BLaER1 treated with 17β-estradiol and CSF1 and Interleukin-3, amounts not matched to agents 10 nM and 100 nM (cell line): ENCODE data around the gene KRTAP10-6.
"Not testable (repeated sequence)": the region's sequence is repeated elsewhere in the genome, so short reads cannot be mapped to it uniquely, and the experiment has no call there.

Experiments used
- H3K27ac ChIP-seq, 11 experiments: shearing (Covaris generic); formaldehyde crosslinking; 2 replicates each; pipeline ENCODE4 v1.8.1; 2022
- H3K27me3 ChIP-seq, 11 experiments: shearing (Covaris generic); formaldehyde crosslinking; 2 replicates each; pipeline ENCODE4 v1.8.1; 2022
- H3K36me3 ChIP-seq, 11 experiments: shearing (Covaris generic); formaldehyde crosslinking; 2 replicates each; pipeline ENCODE4 v1.8.1; 2022
- H3K4me1 ChIP-seq, 10 experiments: shearing (Covaris generic); formaldehyde crosslinking; 2 replicates each; pipeline ENCODE4 v1.8.1; 2022
- H3K4me2 ChIP-seq, 11 experiments: shearing (Covaris generic); formaldehyde crosslinking; 2 replicates each; pipeline ENCODE4 v1.8.1; 2022
- H3K4me3 ChIP-seq, 10 experiments: shearing (Covaris generic); formaldehyde crosslinking; 2 replicates each; pipeline ENCODE4 v1.8.1; 2022
- H3K9ac ChIP-seq, 11 experiments: shearing (Covaris generic); formaldehyde crosslinking; 2 replicates each; pipeline ENCODE4 v1.8.1; 2022
- H3K9me3 ChIP-seq, 11 experiments: shearing (Covaris generic); formaldehyde crosslinking; replicated peaks in 1 of 11; 2 replicates each; pipeline ENCODE4 v1.8.1; 2022
- H4K20me1 ChIP-seq, 11 experiments: shearing (Covaris generic); formaldehyde crosslinking; 2 replicates each; pipeline ENCODE4 v1.8.1; 2022
- Cebpa-rat ChIP-seq, 11 experiments: shearing (Covaris generic); IDR thresholded peaks; 2 replicates each; pipeline ENCODE4 v1.8.1; 2022

KRTAP10-6 gene

GRCh38 chr21:44552136-44552535, 40.2 kb downstream of the KRTAP10-6 start:
- H3K36me3 ChIP-seq, result no peaks in the 10 kb centered on the region
- no peak for TF ChIP-seq Cebpa-rat (IDR thresholded peaks at IDR 0.05)
- no peak overlapping the region for H3K27ac ChIP-seq
- peak overlapping the region in 2 of 11 experiments; percentile 32 to 34; a peak in 3 of 22 replicates for H3K4me2 ChIP-seq
- H3K27me3 ChIP-seq, result peaks cover 0 to 22% (median 0%) of the 10 kb centered on the region in 11 experiments; a peak in 5 of 22 replicates
- H4K20me1 ChIP-seq, result no peaks in the 10 kb centered on the region
- no peak overlapping the region for H3K4me3 ChIP-seq
- H3K4me1 ChIP-seq, result peaks cover 11 to 70% (median 60%) of the 10 kb centered on the region in 10 experiments; a peak in 18 of 20 replicates
- no peak overlapping the region for H3K9ac ChIP-seq
- peaks cover 2 to 9% (median 5%) of the 10 kb centered on the region in 11 experiments; a peak in 19 of 22 replicates for H3K9me3 ChIP-seq

GRCh38 chr21:44551340-44551961, 40.9 kb downstream of the KRTAP10-6 start, which contains the start of gene KRTAP10-2:
Gene KRTAP10-2 (minus strand): TSS chr21:44551505. CDS start chr21:44551458, 47 bp downstream.
- Histone ChIP-seq H3K36me3 (no peaks in the 10 kb centered on the region; a peak in 1 of 22 replicates), H3K9me3 (peaks cover 9 to 16% (median 11%) of the 10 kb centered on the region in 11 experiments), H3K4me1 (peaks cover 9 to 65% (median 53%) of the 10 kb centered on the region in 10 experiments; a peak in 18 of 20 replicates), H3K27me3 (peaks cover 0 to 15% (median 0%) of the 10 kb centered on the region in 11 experiments; a peak in 4 of 22 replicates), H3K4me2 (peak within 1 kb of the TSS in 8 of 11 experiments; percentile 26 to 50 (median 38); a peak in 14 of 22 replicates), H4K20me1 (no peaks in the 10 kb centered on the region), H3K27ac (peak within 1 kb of the TSS in 1 of 11 experiments; percentile 21; a peak in 1 of 22 replicates), H3K9ac (0 out of 22 replicates have a peak within 1 kb of the TSS, but pooled peaks of 1 of the 11 experiments have one; percentile 22), H3K4me3 (no peak within 1 kb of the TSS)
- TF ChIP-seq Cebpa-rat (IDR thresholded peaks at IDR 0.05), result no peak

- TF ChIP-seq Cebpa-rat (IDR thresholded peaks at IDR 0.05), result no peak
Observed at GRCh38 chr21:44550807-44551206, 41.5 kb downstream of the KRTAP10-6 start.

GRCh38 chr21:44550285-44550684, 42.0 kb downstream of the KRTAP10-6 start:
- not testable (repeated sequence) for H3K9ac ChIP-seq, H3K27ac ChIP-seq, H3K4me3 ChIP-seq, H3K27me3 ChIP-seq, H3K36me3 ChIP-seq, H4K20me1 ChIP-seq
- Histone ChIP-seq H3K4me2 (peak overlapping the region in 9 of 11 experiments; percentile 9 to 50 (median 38); a peak in 14 of 22 replicates), H3K9me3 (peaks cover 14 to 25% (median 19%) of the 10 kb centered on the region in 11 experiments), H3K4me1 (peaks cover 7 to 53% (median 43%) of the 10 kb centered on the region in 10 experiments; a peak in 18 of 20 replicates)

More at GRCh38 chr21:44550807-44551206, 41.5 kb downstream of the KRTAP10-6 start:
- Histone ChIP-seq H3K9ac (no peak overlapping the region), H3K4me2 (peak overlapping the region in 8 of 11 experiments; percentile 26 to 50 (median 38); a peak in 6 of 22 replicates), H3K27ac (no peak overlapping the region), H3K9me3 (peaks cover 14 to 22% (median 18%) of the 10 kb centered on the region in 11 experiments), H3K36me3 (no peaks in the 10 kb centered on the region; a peak in 1 of 22 replicates), H4K20me1 (no peaks in the 10 kb centered on the region), H3K27me3 (peaks cover 0 to 9% (median 0%) of the 10 kb centered on the region in 11 experiments; a peak in 2 of 22 replicates), H3K4me3 (no peak overlapping the region), H3K4me1 (peaks cover 7 to 58% (median 47%) of the 10 kb centered on the region in 10 experiments; a peak in 18 of 20 replicates)

- H3K4me1 ChIP-seq, result peaks cover 7 to 47% (median 38%) of the 10 kb centered on the region in 10 experiments; a peak in 18 of 20 replicates
- H4K20me1 ChIP-seq, result no peaks in the 10 kb centered on the region
- H3K9me3 ChIP-seq, result peaks cover 14 to 25% (median 19%) of the 10 kb centered on the region in 11 experiments
- H3K36me3 ChIP-seq, result no peaks in the 10 kb centered on the region; a peak in 1 of 22 replicates
- no peak overlapping the region for H3K9ac ChIP-seq
- no peak overlapping the region for H3K4me3 ChIP-seq
- H3K27ac ChIP-seq, result no peak overlapping the region
- peak overlapping the region in 9 of 11 experiments; percentile 9 to 50 (median 35); a peak in 17 of 22 replicates for H3K4me2 ChIP-seq
- TF ChIP-seq Cebpa-rat (IDR thresholded peaks at IDR 0.05), result no peak
- peaks cover 0 to 2% (median 0%) of the 10 kb centered on the region in 11 experiments; a peak in 1 of 22 replicates for H3K27me3 ChIP-seq
Observed at GRCh38 chr21:44549525-44550211, 42.6 kb downstream of the KRTAP10-6 start.

- Histone ChIP-seq H3K4me2 (peak overlapping the region in 4 of 11 experiments; percentile 14 to 46 (median 32); a peak in 3 of 22 replicates), H3K27me3 (no peaks in the 10 kb centered on the region), H3K4me1 (peaks cover 7 to 44% (median 34%) of the 10 kb centered on the region in 10 experiments; a peak in 18 of 20 replicates), H3K9me3 (peaks cover 14 to 22% (median 19%) of the 10 kb centered on the region in 11 experiments), H4K20me1 (no peaks in the 10 kb centered on the region), H3K27ac (no peak overlapping the region), H3K4me3 (no peak overlapping the region), H3K36me3 (no peaks in the 10 kb centered on the region; a peak in 1 of 22 replicates), H3K9ac (no peak overlapping the region)
- TF ChIP-seq Cebpa-rat (IDR thresholded peaks at IDR 0.05), result no peak
Observed at GRCh38 chr21:44548922-44549321, 43.4 kb downstream of the KRTAP10-6 start.

- Histone ChIP-seq H3K27me3 (no peaks in the 10 kb centered on the region), H3K27ac (no peak overlapping the region), H3K4me1 (peaks cover 9 to 44% (median 34%) of the 10 kb centered on the region in 10 experiments; a peak in 18 of 20 replicates), H3K36me3 (no peaks in the 10 kb centered on the region; a peak in 1 of 22 replicates), H3K4me3 (no peak overlapping the region), H4K20me1 (no peaks in the 10 kb centered on the region), H3K4me2 (0 out of 22 replicates have a peak overlapping the region, but pooled peaks of 3 of the 11 experiments have one; percentile 30 to 73 (median 46)), H3K9ac (no peak overlapping the region), H3K9me3 (peaks cover 14 to 22% (median 19%) of the 10 kb centered on the region in 11 experiments)
- TF ChIP-seq Cebpa-rat (IDR thresholded peaks at IDR 0.05), result no peak
Observed at GRCh38 chr21:44548381-44548780, 43.9 kb downstream of the KRTAP10-6 start.

- Histone ChIP-seq H3K4me2 (peak overlapping the region; percentile 0 to 73 (median 59); a peak in 19 of 22 replicates), H3K36me3 (no peaks in the 10 kb centered on the region; a peak in 1 of 22 replicates), H3K4me1 (peaks cover 10 to 44% (median 34%) of the 10 kb centered on the region in 10 experiments; a peak in 18 of 20 replicates), H3K4me3 (no peak overlapping the region), H3K27ac (no peak overlapping the region), H3K9ac (no peak overlapping the region), H3K9me3 (peaks cover 14 to 22% (median 19%) of the 10 kb centered on the region in 11 experiments), H3K27me3 (no peaks in the 10 kb centered on the region), H4K20me1 (no peaks in the 10 kb centered on the region)
- TF ChIP-seq Cebpa-rat (IDR thresholded peaks at IDR 0.05), result no peak
Observed at GRCh38 chr21:44547656-44548331, 44.5 kb downstream of the KRTAP10-6 start.
